SK-N-SH (cell line): ENCODE results near the gene ZNF692. TPM values are rescaled to one million over a fixed set of nuclear protein-coding genes. Genes with fewer than 3 reads are reported as not detected.
A peak's percentile ranks its signal among the peaks of the same experiment; 100 is the strongest.

Experiments used
- CTCF ChIA-PET: fragments of 300-600, 350-600 bp; formaldehyde crosslinking; extraction: SDS; loops from one replicate; lab custom pipeline; 2021; lab: Yijun Ruan, JAX
- POLR2A ChIA-PET: fragments of 350-600 bp; sonication (Branson Sonifier 250); formaldehyde crosslinking; extraction: SDS; loops from one replicate; lab custom pipeline; 2020; ENCODE audit warnings: antibody characterized with exemption, inconsistent platforms; lab: Yijun Ruan, JAX
- DNase-seq: peaks from one replicate; pipeline ENCODE4 v3.0.0; 2012
- H2AFZ ChIP-seq: fragments of 200-600 bp; sonication (generic); 2 replicates; pipeline ENCODE4 v1.8.1; 2016; ENCODE audit warnings: antibody characterized with exemption, mild to moderate bottlenecking, low read depth
- H3F3A ChIP-seq: fragments of 200-600 bp; sonication (generic); replicated peaks from 2 replicates; pipeline ENCODE3; 2016; ENCODE audit warnings: antibody characterized with exemption, mild to moderate bottlenecking; ENCODE audit not compliant: insufficient read depth
- H3K27ac ChIP-seq, 2 experiments: fragments of 200-500 bp in 1 of 2; fragments of 200-600 bp in 1 of 2; sonication (Bioruptor generic) in 1 of 2; sonication (generic), shearing (Covaris generic) in 1 of 2; 2 replicates each; pipeline versions ENCODE4 v1.5.1 to v1.6.1; 2014 to 2016; ENCODE audit warnings: low read depth in 2 of 2, inconsistent platforms in 1 of 2, low read length in 1 of 2, mild to moderate bottlenecking in 1 of 2, mixed read lengths in 1 of 2
- H3K27me3 ChIP-seq: fragments of 200-600 bp; sonication (generic), shearing (Covaris generic); 2 replicates; pipeline ENCODE4 v1.6.1; 2016; ENCODE audit warnings: mixed run types; ENCODE audit not compliant: insufficient read depth
- H3K36me3 ChIP-seq, 2 experiments: fragments of 200-500 bp in 1 of 2; fragments of 200-600 bp in 1 of 2; sonication (Bioruptor generic) in 1 of 2; sonication (generic) in 1 of 2; replicated peaks in 1 of 2; 2 replicates each; pipeline versions ENCODE3 to v1.5.1; 2014 to 2016; ENCODE audit warnings: low read length in 1 of 2, mild to moderate bottlenecking in 1 of 2; ENCODE audit not compliant: insufficient read depth in 2 of 2, control insufficient read depth in 1 of 2
- H3K4me1 ChIP-seq, 2 experiments: fragments of 200-500 bp in 1 of 2; fragments of 200-600 bp in 1 of 2; sonication (Bioruptor generic) in 1 of 2; sonication (generic), shearing (Covaris generic) in 1 of 2; 2 replicates each; pipeline versions ENCODE4 v1.5.1 to v1.6.1; 2014 to 2016; ENCODE audit warnings: low read depth in 1 of 2, low read length in 1 of 2, mixed run types in 1 of 2; ENCODE audit not compliant: insufficient read depth in 2 of 2, control insufficient read depth in 1 of 2
- H3K4me2 ChIP-seq: fragments of 200-600 bp; sonication (generic), shearing (Covaris generic); 2 replicates; pipeline ENCODE4 v1.6.1; 2017; ENCODE audit warnings: mixed run types
- H3K4me3 ChIP-seq, 2 experiments: fragments of 200-500 bp in 1 of 2; fragments of 200-600 bp in 1 of 2; sonication (Bioruptor generic) in 1 of 2; sonication (generic), shearing (Covaris generic) in 1 of 2; 2 replicates each; pipeline versions ENCODE4 v1.5.1 to v1.8.1; 2014 to 2016; ENCODE audit warnings: low read depth in 2 of 2, inconsistent platforms in 1 of 2, low read length in 1 of 2, mild to moderate bottlenecking in 1 of 2, mixed read lengths in 1 of 2, moderate library complexity in 1 of 2
- H3K79me2 ChIP-seq: fragments of 200-600 bp; sonication (generic); 2 replicates; pipeline ENCODE4 v1.8.1; 2017; ENCODE audit warnings: mild to moderate bottlenecking; ENCODE audit not compliant: insufficient read depth
- H3K9ac ChIP-seq: fragments of 200-600 bp; sonication (generic); 2 replicates; pipeline ENCODE4 v1.6.1; 2017; ENCODE audit warnings: mixed run types
- H3K9me2 ChIP-seq: fragments of 200-600 bp; sonication (generic); 2 replicates; pipeline ENCODE4 v1.6.1; 2017; ENCODE audit warnings: mixed run types
- H3K9me3 ChIP-seq: fragments of 200-600 bp; sonication (generic); 2 replicates; pipeline ENCODE4 v1.6.1; 2017; ENCODE audit warnings: mixed run types, mild to moderate bottlenecking, moderate library complexity
- H4K20me1 ChIP-seq: fragments of 200-600 bp; sonication (generic); 2 replicates; pipeline ENCODE4 v1.6.1; 2017; ENCODE audit warnings: mild to moderate bottlenecking, mixed run types; ENCODE audit not compliant: insufficient read depth
- CTCF ChIP-seq: fragments of 200-600 bp; sonication (generic); IDR thresholded peaks from 2 replicates; pipeline ENCODE4 v1.6.1; 2017; ENCODE audit warnings: antibody characterized with exemption, mild to moderate bottlenecking, moderate library complexity
- ELF1 ChIP-seq: IDR thresholded peaks from 2 replicates; pipeline ENCODE4 v1.4.0; 2012
- EP300 ChIP-seq, 2 experiments: IDR thresholded peaks; 2 replicates each; pipeline versions ENCODE4 v1.4.0 to v1.6.1; 2012; ENCODE audit warnings: borderline replicate concordance in 1 of 2, low read depth in 1 of 2, low read length in 1 of 2
- FOSL2 ChIP-seq: IDR thresholded peaks from 2 replicates; pipeline ENCODE4 v1.4.0; 2012; ENCODE audit warnings: low read depth, mild to moderate bottlenecking, moderate library complexity, borderline replicate concordance
- FOXM1 ChIP-seq: IDR thresholded peaks from 2 replicates; pipeline ENCODE4 v1.4.0; 2012; ENCODE audit warnings: low read depth, mild to moderate bottlenecking
- GABPA ChIP-seq: IDR thresholded peaks from 2 replicates; pipeline ENCODE4 v1.4.0; 2012; ENCODE audit warnings: low read depth, mild to moderate bottlenecking
- IRF3 ChIP-seq: fragments of 150-350 bp; IDR thresholded peaks from 2 replicates; pipeline ENCODE4 v1.6.1; 2016; ENCODE audit warnings: mild to moderate bottlenecking, low read depth, low read length
- JUND ChIP-seq: IDR thresholded peaks from 2 replicates; pipeline ENCODE4 v1.4.0; 2012
- MXI1 ChIP-seq: IDR thresholded peaks from 2 replicates; pipeline ENCODE4 v1.6.1; 2012; ENCODE audit warnings: mild to moderate bottlenecking, low read depth, low read length, improper control_type of control experiment
- PBX3 ChIP-seq: IDR thresholded peaks from 2 replicates; pipeline ENCODE4; 2012
- RAD21 ChIP-seq: IDR thresholded peaks from 2 replicates; pipeline ENCODE4 v1.6.1; 2012; ENCODE audit warnings: mild to moderate bottlenecking, low read length
- RCOR1 ChIP-seq: fragments of 150-350 bp; IDR thresholded peaks from 2 replicates; pipeline ENCODE4 v1.6.1; 2017; ENCODE audit warnings: antibody characterized with exemption, low read length
- RFX5 ChIP-seq: IDR thresholded peaks from 2 replicates; pipeline ENCODE4 v1.6.1; 2012; ENCODE audit warnings: mild to moderate bottlenecking, improper control_type of control experiment, low read length
- RXRA ChIP-seq: IDR thresholded peaks from 2 replicates; pipeline ENCODE4 v1.4.0; 2012; ENCODE audit warnings: low read depth, mild to moderate bottlenecking, borderline replicate concordance
- SIN3A ChIP-seq: IDR thresholded peaks from 2 replicates; pipeline ENCODE4 v1.6.1; 2012; ENCODE audit warnings: low read depth, mild to moderate bottlenecking, low read length, moderate library complexity, borderline replicate concordance
- TAF1 ChIP-seq: IDR thresholded peaks from 2 replicates; pipeline ENCODE4 v1.6.1; 2012; ENCODE audit warnings: low read depth, mild to moderate bottlenecking, low read length, moderate library complexity, borderline replicate concordance
- TCF12 ChIP-seq: IDR thresholded peaks from 2 replicates; pipeline ENCODE4 v1.4.0; 2012
- TEAD4 ChIP-seq: IDR thresholded peaks from 2 replicates; pipeline ENCODE4 v1.4.0; 2012; ENCODE audit warnings: mild to moderate bottlenecking, borderline replicate concordance; ENCODE audit not compliant: insufficient read depth
- USF1 ChIP-seq: IDR thresholded peaks from 2 replicates; pipeline ENCODE4 v1.4.0; 2012; ENCODE audit warnings: low read depth, borderline replicate concordance
- USF2 ChIP-seq: fragments of 150-350 bp; IDR thresholded peaks from 2 replicates; pipeline ENCODE4 v1.6.1; 2017; ENCODE audit warnings: antibody characterized with exemption, low read length, low read depth, borderline replicate concordance
- WGBS: methylation state at CpG from one replicate; pipeline ENCODE4 v1.1.6; 2017; ENCODE audit warnings: low lambda C conversion rate; 5-methylcytosine and 5-hydroxymethylcytosine counted together
- polyA plus RNA-seq, 3 experiments: library from polyadenylated mRNA; depleted of rRNA; stranded (reverse); fragments of >200 nt; gene quantifications; 2 replicates each; pipeline ENCODE4 v1.2.3, GENCODE V29; 2012

ZNF692 gene
- polyA plus RNA-seq, 1 of the 3 experiments (the other 2 are of a cell fraction) = 47.0 TPM

GRCh38 chr1:248824701-248825100, 34.2 kb downstream of the ZNF692 start:
- Histone ChIP-seq H3K9me3 (no peaks in the 10 kb centered on the region), H3K27me3 (no peaks in the 10 kb centered on the region), H3K36me3 (peaks cover 14 to 21% of the 10 kb centered on the region in 2 experiments), H3K4me2 (peak overlapping the region; percentile 81), H3K27ac (peak overlapping the region in 1 of 2 experiments; percentile 92; a peak in 2 of 4 replicates), H3K4me3 (peak overlapping the region; percentile 72), H3K79me2 (peaks cover 49% of the 10 kb centered on the region), H3K4me1 (peaks cover 37 to 48% of the 10 kb centered on the region in 2 experiments), H4K20me1 (peaks cover 6% of the 10 kb centered on the region; the same call in 1 of the 2 replicates), H3K9ac (peak overlapping the region; percentile 82), H3F3A (peaks cover 41% of the 10 kb centered on the region), H3K9me2 (no peaks in the 10 kb centered on the region), H2AFZ (no peak overlapping the region)
- ChIA-PET POLR2A (interaction anchor here (3.5 kb wide), 1 partner anchor 13 kb away, joined by 20 read pairs; the partner anchor contains the start of gene ZNF672), CTCF (interaction anchor here (0.8 to 1.4 kb wide), 4 partner anchors 13 to 205 kb away, joined by 3 to 5 read pairs (median 4); partner anchors contain the start of gene ZNF672)
- 85% methylated on average over 3 of the region's 3 CpGs for WGBS
- no peak for DNase-seq
- TF ChIP-seq FOXM1 (no peak), PBX3 (no peak)
- TF ChIP-seq, all 33 proteins: peak for 0

- Histone ChIP-seq H3K36me3 (peaks cover 14 to 21% of the 10 kb centered on the region in 2 experiments), H3K9me3 (no peaks in the 10 kb centered on the region), H3K9me2 (no peaks in the 10 kb centered on the region), H3K79me2 (peaks cover 53% of the 10 kb centered on the region), H3K9ac (peak overlapping the region; percentile 82; the same call in 1 of the 2 replicates), H4K20me1 (peaks cover 6% of the 10 kb centered on the region; the same call in 1 of the 2 replicates), H3K4me2 (peak overlapping the region; percentile 81), H3K4me1 (peaks cover 37 to 48% of the 10 kb centered on the region in 2 experiments), H3K27ac (peak overlapping the region in 1 of 2 experiments; percentile 92; a peak in 2 of 4 replicates), H2AFZ (no peak overlapping the region), H3K27me3 (no peaks in the 10 kb centered on the region)
- POLR2A ChIA-PET = interaction anchor here (3.5 kb wide), 1 partner anchor 14 kb away, joined by 20 read pairs; the partner anchor contains the start of gene ZNF672
- TF ChIP-seq EP300 (IDR thresholded peaks at IDR 0.05; ENCODE audit: borderline replicate concordance in 1 of 2, low read depth in 1 of 2, low read length in 1 of 2) (no peak), RAD21 (no peak), FOXM1 (no peak), IRF3 (no peak), GABPA (no peak), MXI1 (no peak), JUND (no peak), SIN3A (no peak), CTCF (no peak), RFX5 (no peak), RXRA (no peak), TEAD4 (no peak), FOSL2 (no peak), USF1 (no peak), RCOR1 (no peak), USF2 (no peak), PBX3 (no peak), TCF12 (no peak), TAF1 (no peak), ELF1 (no peak)
- TF ChIP-seq, all 33 proteins: peak for 0
- 100% methylated on average over 1 of the region's 1 CpG for WGBS
- CTCF ChIA-PET = interaction anchor here (1.2 to 5.0 kb wide), 2 partner anchors 17 kb away, joined by 5 to 24 read pairs; no protein-coding TSS in a partner anchor
- H3F3A ChIP-seq = peaks cover 41% of the 10 kb centered on the region
- DNase-seq = no peak
- H3K4me3 ChIP-seq = peak overlapping the region; percentile 72
Observed at GRCh38 chr1:248824301-248824700, 34.6 kb downstream of the ZNF692 start.
